Suprapubic skin (tissue), 4 donors: Measurements from ENCODE around the gene LDB2.

Experiments
- CTCF ChIP-seq, 2 donors: fragments of 200-600 bp in 1 of 2; fragments of 450-650 bp in 1 of 2; sonication (generic) in 1 of 2; IDR thresholded peaks; one replicate each; pipeline ENCODE4 v1.5.1; 2016 to 2019; ENCODE audit warnings: antibody characterized with exemption in 2 of 2, mild to moderate bottlenecking in 1 of 2, moderate library complexity in 1 of 2
- EP300 ChIP-seq: sonication (generic); formaldehyde crosslinking; IDR thresholded peaks from one replicate; pipeline ENCODE4 v1.6.1; 2017; ENCODE audit warnings: antibody characterized with exemption
- POLR2A ChIP-seq, 2 donors: fragments of 450-650 bp; IDR thresholded peaks; one replicate each; pipeline ENCODE4 v1.6.1; 2017; ENCODE audit warnings: antibody characterized with exemption in 2 of 2, mild to moderate bottlenecking in 2 of 2, moderate library complexity in 2 of 2
- POLR2AphosphoS5 ChIP-seq, 3 donors: sonication (generic); formaldehyde crosslinking; IDR thresholded peaks; one replicate each; pipeline ENCODE4 v1.6.1; 2017; ENCODE audit warnings: antibody characterized with exemption in 3 of 3

- TF ChIP-seq CTCF (IDR thresholded peaks at IDR 0.05) (no peak), POLR2A (IDR thresholded peaks at IDR 0.05) (no peak), POLR2AphosphoS5 (IDR thresholded peaks at IDR 0.05) (no peak), EP300 (no peak)
These were observed 230.0 kb downstream of the LDB2 start for GRCh38 chr4:16668488-16668887.
